Loucy (cell line): Measurements from ENCODE around the gene ZNF664.

Experiments
- H2AFZ ChIP-seq: fragments of 200-600 bp; sonication (generic); 2 replicates; pipeline ENCODE4 v1.6.0; 2016; ENCODE audit warnings: antibody characterized with exemption, mild to moderate bottlenecking, low read length, moderate library complexity
- H3F3A ChIP-seq: fragments of 200-600 bp; 2 replicates; pipeline ENCODE4 v1.6.0; 2016; ENCODE audit warnings: antibody characterized with exemption, low read depth, mild to moderate bottlenecking
- H3K27me3 ChIP-seq: fragments of 200-600 bp; sonication (generic); 2 replicates; pipeline ENCODE4 v1.6.1; 2014; ENCODE audit warnings: low read length, mild to moderate bottlenecking; ENCODE audit not compliant: insufficient read depth, poor library complexity, severe bottlenecking
- H3K36me3 ChIP-seq: fragments of 200-600 bp; sonication (generic); 2 replicates; pipeline ENCODE4 v1.6.1; 2016; ENCODE audit warnings: low read length; ENCODE audit not compliant: insufficient read depth
- H3K4me1 ChIP-seq: fragments of 200-600 bp; sonication (generic); 2 replicates; pipeline ENCODE4 v1.5.1; 2014; ENCODE audit warnings: low read length, mild to moderate bottlenecking; ENCODE audit not compliant: insufficient read depth, poor library complexity, severe bottlenecking
- H3K4me2 ChIP-seq: fragments of 200-600 bp; sonication (generic); 2 replicates; pipeline ENCODE4 v1.6.0; 2014; ENCODE audit warnings: antibody characterized with exemption, low read length, low read depth, mild to moderate bottlenecking; ENCODE audit not compliant: poor library complexity, severe bottlenecking
- H3K4me3 ChIP-seq: fragments of 200-600 bp; sonication (generic); 2 replicates; pipeline ENCODE4 v1.5.1; 2014; ENCODE audit warnings: low read length, mild to moderate bottlenecking, mixed read lengths; ENCODE audit not compliant: poor library complexity, severe bottlenecking
- H3K79me2 ChIP-seq: fragments of 200-600 bp; sonication (generic); 2 replicates; pipeline ENCODE4 v1.6.1; 2014; ENCODE audit warnings: low read length; ENCODE audit not compliant: insufficient read depth
- H3K9ac ChIP-seq: fragments of 200-600 bp; sonication (generic); 2 replicates; pipeline ENCODE4 v1.6.0; 2014; ENCODE audit warnings: mild to moderate bottlenecking, low read depth, low read length, moderate library complexity; ENCODE audit not compliant: poor library complexity, severe bottlenecking
- H3K9me2 ChIP-seq: fragments of 200-600 bp; sonication (generic); replicated peaks from 2 replicates; pipeline ENCODE4 v1.6.1; 2016; ENCODE audit warnings: low read depth, low read length, mixed read lengths
- H3K9me3 ChIP-seq: fragments of 200-600 bp; sonication (generic); 2 replicates; pipeline ENCODE4 v1.6.1; 2014; ENCODE audit warnings: mild to moderate bottlenecking, antibody characterized with exemption, low read length, low read depth; ENCODE audit not compliant: insufficient read depth
- H4K20me1 ChIP-seq: fragments of 200-600 bp; sonication (generic); 2 replicates; pipeline ENCODE4 v1.6.0; 2014; ENCODE audit warnings: antibody characterized with exemption, low read length, mild to moderate bottlenecking; ENCODE audit not compliant: insufficient read depth, poor library complexity, severe bottlenecking
- EZH2phosphoT487 ChIP-seq: fragments of 200-600 bp; IDR thresholded peaks from 2 replicates; pipeline ENCODE4 v1.6.1; 2018; ENCODE audit warnings: antibody characterized with exemption, mild to moderate bottlenecking, moderate library complexity, borderline replicate concordance
- TF ChIP-seq, protein P1 (sequence below): fragments of 200-600 bp; sonication (generic); conservative IDR thresholded peaks from 2 replicates; pipeline ENCODE4 v1.5.1; 2014; ENCODE audit warnings: mild to moderate bottlenecking, antibody characterized with exemption, low read length

ZNF664 gene

GRCh38 chr12:123997033-123997822, 24.2 kb downstream of the ZNF664 start:
- Histone ChIP-seq H3K9me2 (no peaks in the 10 kb centered on the region), H3F3A (no peaks in the 10 kb centered on the region), H3K9me3 (no peaks in the 10 kb centered on the region), H2AFZ (no peak overlapping the region), H3K9ac (no peak overlapping the region), H3K36me3 (peaks cover 62% of the 10 kb centered on the region; the same call in 1 of the 2 replicates), H3K27me3 (no peaks in the 10 kb centered on the region), H3K79me2 (peaks cover 40% of the 10 kb centered on the region; the same call in 1 of the 2 replicates), H3K4me2 (no peak overlapping the region), H4K20me1 (peaks cover 3% of the 10 kb centered on the region), H3K4me3 (no peak overlapping the region), H3K4me1 (peaks cover 4% of the 10 kb centered on the region)
- TF ChIP-seq EZH2phosphoT487, result no peak
- TF ChIP-seq, protein P1, sequence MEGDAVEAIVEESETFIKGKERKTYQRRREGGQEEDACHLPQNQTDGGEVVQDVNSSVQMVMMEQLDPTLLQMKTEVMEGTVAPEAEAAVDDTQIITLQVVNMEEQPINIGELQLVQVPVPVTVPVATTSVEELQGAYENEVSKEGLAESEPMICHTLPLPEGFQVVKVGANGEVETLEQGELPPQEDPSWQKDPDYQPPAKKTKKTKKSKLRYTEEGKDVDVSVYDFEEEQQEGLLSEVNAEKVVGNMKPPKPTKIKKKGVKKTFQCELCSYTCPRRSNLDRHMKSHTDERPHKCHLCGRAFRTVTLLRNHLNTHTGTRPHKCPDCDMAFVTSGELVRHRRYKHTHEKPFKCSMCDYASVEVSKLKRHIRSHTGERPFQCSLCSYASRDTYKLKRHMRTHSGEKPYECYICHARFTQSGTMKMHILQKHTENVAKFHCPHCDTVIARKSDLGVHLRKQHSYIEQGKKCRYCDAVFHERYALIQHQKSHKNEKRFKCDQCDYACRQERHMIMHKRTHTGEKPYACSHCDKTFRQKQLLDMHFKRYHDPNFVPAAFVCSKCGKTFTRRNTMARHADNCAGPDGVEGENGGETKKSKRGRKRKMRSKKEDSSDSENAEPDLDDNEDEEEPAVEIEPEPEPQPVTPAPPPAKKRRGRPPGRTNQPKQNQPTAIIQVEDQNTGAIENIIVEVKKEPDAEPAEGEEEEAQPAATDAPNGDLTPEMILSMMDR, result no peak

DNA sequence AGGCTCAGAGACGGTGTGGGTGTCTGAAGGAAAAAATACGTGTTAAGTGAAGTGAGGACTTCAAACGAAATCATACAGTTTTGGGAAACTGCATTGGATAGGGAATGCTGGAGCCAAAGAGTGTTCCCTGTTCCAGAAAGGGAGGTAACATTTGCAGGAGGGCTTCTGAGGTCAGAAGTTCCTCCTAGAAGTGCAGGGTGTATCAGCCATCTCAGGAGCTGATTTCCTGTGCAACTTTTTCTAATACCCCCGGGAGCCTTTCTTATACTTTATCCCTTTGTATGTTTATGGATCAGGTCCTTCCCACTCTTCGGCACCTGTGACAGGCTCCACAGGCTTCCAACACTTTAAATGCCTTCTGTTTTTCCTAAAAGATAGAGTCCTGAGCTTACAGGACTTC, 24.9 kb downstream of the ZNF664 start:
- TF ChIP-seq, protein P1, result no peak
- no peak for TF ChIP-seq EZH2phosphoT487
- H3K9me3 ChIP-seq, result no peaks in the 10 kb centered on the region
- H3K4me3 ChIP-seq, result no peak overlapping the region
- H3K4me1 ChIP-seq, result peaks cover 4% of the 10 kb centered on the region
- peaks cover 45% of the 10 kb centered on the region; the same call in 1 of the 2 replicates for H3K79me2 ChIP-seq
- H3K9me2 ChIP-seq, result no peaks in the 10 kb centered on the region
- H4K20me1 ChIP-seq, result peaks cover 3% of the 10 kb centered on the region
- no peak overlapping the region for H2AFZ ChIP-seq
- H3K4me2 ChIP-seq, result no peak overlapping the region
- H3K27me3 ChIP-seq, result no peaks in the 10 kb centered on the region
- no peaks in the 10 kb centered on the region for H3F3A ChIP-seq
- no peak overlapping the region for H3K9ac ChIP-seq
- peaks cover 55% of the 10 kb centered on the region; the same call in 1 of the 2 replicates for H3K36me3 ChIP-seq

GRCh38 chr12:123998344-123998990, 25.5 kb downstream of the ZNF664 start:
- Histone ChIP-seq H3K4me3 (no peak overlapping the region), H3K4me1 (peaks cover 4% of the 10 kb centered on the region), H3K79me2 (peaks cover 41% of the 10 kb centered on the region; the same call in 1 of the 2 replicates), H3K4me2 (no peak overlapping the region), H3K9ac (no peak overlapping the region), H3K36me3 (peaks cover 50% of the 10 kb centered on the region; the same call in 1 of the 2 replicates), H3F3A (no peaks in the 10 kb centered on the region), H3K9me2 (no peaks in the 10 kb centered on the region), H4K20me1 (peaks cover 3% of the 10 kb centered on the region), H3K27me3 (no peaks in the 10 kb centered on the region), H2AFZ (no peak overlapping the region), H3K9me3 (no peaks in the 10 kb centered on the region)
- TF ChIP-seq, protein P1, result no peak
- TF ChIP-seq EZH2phosphoT487, result no peak
